HCT116 (cell line): ENCODE measurements around the gene ITGA1. TPM values are rescaled to one million over a fixed set of nuclear protein-coding genes. Genes with fewer than 3 reads are reported as not detected.

ENCODE experiments used
- ATAC-seq: fragments of 200-7000 bp; cut with Tn5 transposase; 2 replicates; pipeline ENCODE4 v1.9.1; 2020; ENCODE audit warnings: mild to moderate bottlenecking, moderate library complexity
- BruUV-seq: library from RNA; stranded (reverse); fragments of 400-500 nt; replicated peaks from 2 replicates; lab custom pipeline; 2021; lab: Mats Ljungman, UMichigan
- CTCF ChIA-PET: fragments of 300-600 bp; sonication (Branson Sonifier 250); formaldehyde crosslinking; loops from one replicate; lab custom pipeline; 2021; ENCODE audit warnings: antibody characterized with exemption; lab: Charles Lee
- POLR2A ChIA-PET: fragments of 300-600, 350-600 bp; sonication (Branson Sonifier 250); formaldehyde crosslinking; loops from one replicate; lab custom pipeline; 2021; ENCODE audit warnings: antibody characterized with exemption; lab: Charles Lee
- RAD21 ChIA-PET, 2 experiments: fragments of 300-600 bp; sonication (Branson Sonifier 250); formaldehyde crosslinking; loops; one replicate each; lab custom pipeline; 2023; ENCODE audit warnings: low total read pairs in 2 of 2; ENCODE audit not compliant: uncharacterized antibody in 2 of 2, unreplicated experiment in 2 of 2, low non-redundant PET in 1 of 2; lab: Charles Lee
- DNase-seq: peaks from one replicate; pipeline ENCODE4 v3.0.0-alpha.2; 2010; ENCODE audit warnings: low read depth, low spot score
- H2AFZ ChIP-seq: fragments of 200-600 bp; shearing (Covaris generic), sonication (generic); 2 replicates; pipeline ENCODE4 v1.6.1; 2017; ENCODE audit warnings: low read depth, mixed run types, mixed read lengths, antibody characterized with exemption, low read length; ENCODE audit not compliant: poor library complexity, severe bottlenecking
- H3K27ac ChIP-seq: 2 replicates; pipeline ENCODE4 v1.5.1; 2012; ENCODE audit warnings: low read depth, low read length
- H3K27me3 ChIP-seq: fragments of 200-600 bp; sonication (generic); 2 replicates; pipeline ENCODE4 v1.6.1; 2016; ENCODE audit warnings: mixed run types, low read length, mixed read lengths; ENCODE audit not compliant: insufficient read depth
- H3K36me3 ChIP-seq, 2 experiments: fragments of 200-500 bp in 1 of 2; fragments of 200-600 bp in 1 of 2; sonication (Bioruptor generic) in 1 of 2; sonication (generic) in 1 of 2; 2 replicates each; pipeline versions ENCODE4 v1.5.1 to v1.6.1; 2014 to 2016; ENCODE audit warnings: low read length in 2 of 2, inconsistent platforms in 1 of 2, mixed read lengths in 1 of 2, mixed run types in 1 of 2; ENCODE audit not compliant: insufficient read depth in 2 of 2, control insufficient read depth in 1 of 2
- H3K4me1 ChIP-seq, 2 experiments: fragments of 200-600 bp in 1 of 2; sonication (generic) in 1 of 2; 2 replicates each; pipeline versions ENCODE4 v1.5.1 to v1.6.1; 2012 to 2017; ENCODE audit warnings: low read length in 2 of 2, inconsistent platforms in 1 of 2, mild to moderate bottlenecking in 1 of 2, mixed read lengths in 1 of 2, mixed run types in 1 of 2, moderate library complexity in 1 of 2; ENCODE audit not compliant: insufficient read depth in 2 of 2, control insufficient read depth in 1 of 2
- H3K4me2 ChIP-seq: fragments of 200-600 bp; sonication (generic); 2 replicates; pipeline ENCODE4 v1.6.1; 2017; ENCODE audit warnings: mixed run types, low read length, mixed read lengths
- H3K4me3 ChIP-seq, 2 experiments: fragments of 200-600 bp in 1 of 2; sonication (generic) in 1 of 2; replicated peaks in 1 of 2; 2 replicates each; pipeline ENCODE4 v1.5.1; 2011 to 2016; ENCODE audit warnings: low read length in 2 of 2, control low read depth in 1 of 2, low read depth in 1 of 2, mild to moderate bottlenecking in 1 of 2, mixed read lengths in 1 of 2, mixed run types in 1 of 2
- H3K79me2 ChIP-seq: fragments of 200-600 bp; sonication (generic); 2 replicates; pipeline ENCODE4 v1.6.1; 2017; ENCODE audit warnings: mild to moderate bottlenecking, mixed run types, low read length, moderate library complexity, mixed read lengths; ENCODE audit not compliant: insufficient read depth
- H3K9ac ChIP-seq: fragments of 200-600 bp; sonication (generic); 2 replicates; pipeline ENCODE4 v1.6.1; 2016; ENCODE audit warnings: low read length, mixed read lengths
- H3K9me2 ChIP-seq: fragments of 200-600 bp; sonication (generic), shearing (Covaris generic); 2 replicates; pipeline ENCODE4 v1.6.1; 2017; ENCODE audit warnings: mixed run types, mild to moderate bottlenecking, moderate library complexity; ENCODE audit not compliant: insufficient read depth
- H3K9me3 ChIP-seq, 2 experiments: fragments of 200-500 bp in 1 of 2; fragments of 200-600 bp in 1 of 2; sonication (Bioruptor generic) in 1 of 2; sonication (generic) in 1 of 2; 2 replicates each; pipeline ENCODE4 v1.6.1; 2014 to 2017; ENCODE audit warnings: low read length in 2 of 2, mixed read lengths in 2 of 2, inconsistent platforms in 1 of 2, low read depth in 1 of 2, mild to moderate bottlenecking in 1 of 2, mixed run types in 1 of 2, moderate library complexity in 1 of 2; ENCODE audit not compliant: control insufficient read depth in 1 of 2, insufficient read depth in 1 of 2
- H4K20me1 ChIP-seq: fragments of 200-600 bp; sonication (generic), shearing (Covaris generic); 2 replicates; pipeline ENCODE4 v1.6.1; 2017; ENCODE audit warnings: mixed run types, mild to moderate bottlenecking, moderate library complexity; ENCODE audit not compliant: insufficient read depth
- ATF3 ChIP-seq: IDR thresholded peaks from 2 replicates; pipeline ENCODE4 v1.6.1; 2012
- CBX3 ChIP-seq: IDR thresholded peaks from 2 replicates; pipeline ENCODE4 v1.6.1; 2012; ENCODE audit warnings: low read depth
- CEBPB ChIP-seq: IDR thresholded peaks from 2 replicates; pipeline ENCODE4 v1.6.1; 2012; ENCODE audit warnings: low read depth
- EGR1 ChIP-seq: IDR thresholded peaks from 2 replicates; pipeline ENCODE4 v1.6.1; 2012; ENCODE audit warnings: low read depth
- ELF1 ChIP-seq: IDR thresholded peaks from 2 replicates; pipeline ENCODE4 v1.6.1; 2012; ENCODE audit warnings: low read depth, borderline replicate concordance
- EZH2phosphoT487 ChIP-seq: fragments of 200-600 bp; IDR thresholded peaks from 2 replicates; pipeline ENCODE4 v1.6.1; 2018; ENCODE audit warnings: antibody characterized with exemption, borderline replicate concordance
- JUND ChIP-seq: IDR thresholded peaks from 2 replicates; pipeline ENCODE4 v1.6.1; 2012
- POLR2A ChIP-seq: IDR thresholded peaks from 2 replicates; pipeline ENCODE4 v1.7.0; 2011; ENCODE audit warnings: borderline replicate concordance; ENCODE audit not compliant: insufficient read depth, insufficient read length; ENCODE audit errors: extremely low read depth
- POLR2AphosphoS5 ChIP-seq: IDR thresholded peaks from 2 replicates; pipeline ENCODE4 v1.6.1; 2011; ENCODE audit warnings: mild to moderate bottlenecking, low read depth, low read length, moderate library complexity
- RAD21 ChIP-seq: IDR thresholded peaks from 2 replicates; pipeline ENCODE4 v1.6.1; 2012; ENCODE audit warnings: low read depth, mild to moderate bottlenecking
- SP1 ChIP-seq: IDR thresholded peaks from 2 replicates; pipeline ENCODE4 v1.6.1; 2012; ENCODE audit warnings: low read depth
- YY1 ChIP-seq: IDR thresholded peaks from 2 replicates; pipeline ENCODE4 v1.6.1; 2011; ENCODE audit warnings: low read length, low read depth, moderate library complexity, mild to moderate bottlenecking; ENCODE audit not compliant: insufficient replicate concordance; ENCODE audit errors: extremely low read depth
- ZFX ChIP-seq: fragments of 450-650 bp; IDR thresholded peaks from 2 replicates; pipeline ENCODE4 v1.6.1; 2017
- ZNF274 ChIP-seq: fragments of 200-500 bp; sonication (Bioruptor generic); IDR thresholded peaks from 2 replicates; pipeline ENCODE4 v1.6.1; 2014; ENCODE audit warnings: mild to moderate bottlenecking, low read depth, low read length, inconsistent platforms
- intact Hi-C: fragments of 100-400 bp; cut with micrococcal nuclease; formaldehyde crosslinking; loops from 2 replicates; pipeline ENCODE4 v1.10.0; 2022
- total RNA-seq: library from RNA; stranded (reverse); gene quantifications from one replicate; pipeline ENCODE4 v1.2.1, GENCODE V29; 2021; ENCODE audit not compliant: unreplicated experiment

ITGA1 gene
- total RNA-seq, 1 experiment from 2014 or later = 1.8 TPM

GRCh38 chr5:52994266-52994665 is 206.6 kb downstream of the ITGA1 start:
- ATAC-seq (no peak), DNase-seq (no peak)
- Histone ChIP-seq H3K36me3 (peaks cover 0 to 8% of the 10 kb centered on the region in 2 experiments; a peak in 1 of 4 replicates), H3K27ac (no peak overlapping the region), H3K79me2 (peaks cover 73% of the 10 kb centered on the region), H3K9me2 (no peaks in the 10 kb centered on the region), H3K27me3 (no peaks in the 10 kb centered on the region), H3K4me2 (no peak overlapping the region), H3K4me3 (no peak overlapping the region), H3K9me3 (no peaks in the 10 kb centered on the region), H3K9ac (no peak overlapping the region), H2AFZ (no peak overlapping the region), H3K4me1 (peaks cover 8 to 9% of the 10 kb centered on the region in 2 experiments), H4K20me1 (0 out of 2 replicates have a peak, but pooled peaks cover 4% of the 10 kb centered on the region)
- ChIA-PET POLR2A (no interaction called here), RAD21 (no interaction called here), CTCF (no interaction called here)
- no TSS peak for BruUV-seq
- TF ChIP-seq CEBPB (no peak), RAD21 (no peak), POLR2A (no peak), ELF1 (no peak), JUND (no peak), ZFX (no peak), ZNF274 (no peak), SP1 (no peak), CBX3 (no peak), ATF3 (no peak), YY1 (no peak), EZH2phosphoT487 (no peak)
- intact Hi-C loops = no loop called here

GRCh38 chr5:52995095-52995494 is 207.4 kb downstream of the ITGA1 start:
- ChIA-PET CTCF (no interaction called here), RAD21 (no interaction called here), POLR2A (no interaction called here)
- no peak for ATAC-seq
- Histone ChIP-seq H3K79me2 (peaks cover 75% of the 10 kb centered on the region), H3K4me3 (no peak overlapping the region), H2AFZ (no peak overlapping the region), H3K9ac (no peak overlapping the region), H3K27me3 (no peaks in the 10 kb centered on the region), H3K27ac (no peak overlapping the region), H3K9me3 (no peaks in the 10 kb centered on the region), H3K4me1 (peaks cover 7 to 9% of the 10 kb centered on the region in 2 experiments), H3K9me2 (no peaks in the 10 kb centered on the region), H3K36me3 (peaks cover 0 to 8% of the 10 kb centered on the region in 2 experiments; a peak in 1 of 4 replicates), H3K4me2 (no peak overlapping the region)
- no peak for DNase-seq
- intact Hi-C loops = no loop called here
- no TSS peak for BruUV-seq
- TF ChIP-seq EGR1 (no peak), POLR2A (no peak), JUND (no peak), YY1 (no peak), CEBPB (no peak), POLR2AphosphoS5 (no peak)
- TF ChIP-seq, all 23 proteins: peak for 0
- H4K20me1 ChIP-seq = 0 out of 2 replicates have a peak, but pooled peaks cover 4% of the 10 kb centered on the region
